ENCODE measurements around the gene CD96. TPM values are rescaled to one million over a fixed set of nuclear protein-coding genes. Genes with fewer than 3 reads are reported as not detected.

The CD96 gene
- total RNA-seq, 1 donor from 2014 or later: 0.27 TPM

DNA sequence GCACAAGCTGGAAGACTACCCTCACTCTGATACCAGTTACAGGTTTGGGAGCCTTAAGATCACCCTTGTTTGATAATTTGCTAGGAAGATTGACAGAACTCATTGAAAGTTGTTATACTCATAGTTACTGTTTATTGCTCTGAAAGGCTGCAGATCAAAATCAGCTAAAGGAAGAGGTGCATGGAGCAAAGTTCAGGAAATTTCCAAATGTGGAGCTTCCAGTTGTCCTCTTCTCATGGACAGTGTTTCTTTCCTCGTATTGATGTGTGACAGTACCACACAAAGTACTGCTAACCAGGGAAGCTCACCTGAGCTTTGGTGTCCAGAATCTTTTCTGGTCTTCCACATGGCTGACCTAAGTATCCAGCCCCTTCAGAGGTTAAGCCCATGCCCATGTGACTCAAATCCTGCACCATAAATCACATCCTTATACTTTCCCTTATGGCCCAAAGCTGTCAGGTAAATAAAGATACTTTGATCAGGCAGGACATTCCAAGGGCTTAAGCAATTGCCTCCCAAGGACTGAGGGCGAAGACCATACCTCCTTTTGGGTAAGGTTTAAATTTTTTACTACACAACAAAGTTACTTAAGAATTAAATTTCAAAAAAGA is 146.3 kb downstream of the CD96 start:
- H3K36me3 Mint-ChIP-seq: no peaks in the 10 kb centered on the region

GRCh38 chr3:111690242-111690641 is 148.2 kb downstream of the CD96 start:
- TF ChIP-seq CTCF (IDR thresholded peaks at IDR 0.05; ENCODE audit: unreplicated experiment): no peak
- H3K27me3 Mint-ChIP-seq (ENCODE audit: low read depth): no peaks in the 10 kb centered on the region
- no peaks in the 10 kb centered on the region for H3K9me3 Mint-ChIP-seq
- H3K36me3 Mint-ChIP-seq: no peaks in the 10 kb centered on the region
- no peak for DNase-seq (ENCODE audit: low spot score in 2 of 2, unreplicated experiment in 2 of 2)
- peaks cover 27% of the 10 kb centered on the region for H3K4me1 Mint-ChIP-seq
- no peak overlapping the region for H3K4me3 Mint-ChIP-seq
- H3K27ac Mint-ChIP-seq: no peak overlapping the region

More for the DNA sequence above, 146.3 kb downstream of the CD96 start:
- DNase-seq (ENCODE audit: low spot score in 2 of 2, unreplicated experiment in 2 of 2): no peak
- no peak for TF ChIP-seq CTCF (IDR thresholded peaks at IDR 0.05; ENCODE audit: unreplicated experiment)
- no peak overlapping the region for H3K4me3 Mint-ChIP-seq
- peaks cover 19% of the 10 kb centered on the region for H3K4me1 Mint-ChIP-seq
- no peaks in the 10 kb centered on the region for H3K27me3 Mint-ChIP-seq (ENCODE audit: low read depth)
- no peaks in the 10 kb centered on the region for H3K9me3 Mint-ChIP-seq
- no peak overlapping the region for H3K27ac Mint-ChIP-seq

DNA sequence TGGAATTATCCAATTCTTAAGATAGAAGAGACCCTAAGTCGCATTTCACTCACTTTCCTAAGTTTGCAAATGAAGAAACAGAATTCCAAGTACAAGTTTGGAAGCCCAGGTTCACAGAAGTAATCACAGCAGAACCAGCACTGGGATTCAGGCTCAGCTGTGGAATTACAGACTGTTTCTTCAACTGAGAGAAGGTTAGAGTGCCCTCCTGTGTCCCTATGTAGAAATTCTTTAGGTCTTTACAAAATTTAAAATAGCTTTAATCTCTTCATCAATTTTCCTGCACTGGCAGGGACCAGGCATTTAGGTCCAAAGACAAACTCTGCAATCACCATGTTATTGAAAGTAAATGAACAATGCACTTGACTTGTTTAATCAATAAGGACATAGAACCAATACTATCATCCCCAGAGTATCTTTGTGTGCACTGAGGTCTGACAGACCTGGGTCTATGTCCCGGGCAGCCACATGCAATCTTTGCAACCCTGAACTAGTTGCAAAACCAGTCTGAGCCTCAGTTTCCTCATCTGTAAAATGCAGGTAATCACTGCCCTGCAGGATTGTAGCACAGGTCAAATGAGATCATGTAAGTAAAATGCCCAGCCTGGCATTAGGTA is 149.4 kb downstream of the CD96 start:
- H3K4me3 Mint-ChIP-seq: no peak overlapping the region
- H3K4me1 Mint-ChIP-seq: peaks cover 27% of the 10 kb centered on the region
- no peak overlapping the region for H3K27ac Mint-ChIP-seq
- DNase-seq (ENCODE audit: low spot score in 2 of 2, unreplicated experiment in 2 of 2): no peak
- no peaks in the 10 kb centered on the region for H3K36me3 Mint-ChIP-seq
- TF ChIP-seq CTCF (IDR thresholded peaks at IDR 0.05; ENCODE audit: unreplicated experiment): no peak
- H3K27me3 Mint-ChIP-seq (ENCODE audit: low read depth): no peaks in the 10 kb centered on the region
- no peaks in the 10 kb centered on the region for H3K9me3 Mint-ChIP-seq

GRCh38 chr3:111692593-111693552 is 150.9 kb downstream of the CD96 start:
- H3K27me3 Mint-ChIP-seq (ENCODE audit: low read depth): no peaks in the 10 kb centered on the region
- no peak for TF ChIP-seq CTCF (IDR thresholded peaks at IDR 0.05; ENCODE audit: unreplicated experiment)
- H3K4me3 Mint-ChIP-seq: no peak overlapping the region
- no peak overlapping the region for H3K27ac Mint-ChIP-seq
- peaks cover 27% of the 10 kb centered on the region for H3K4me1 Mint-ChIP-seq
- no peak for DNase-seq (ENCODE audit: low spot score in 2 of 2, unreplicated experiment in 2 of 2)
- H3K9me3 Mint-ChIP-seq: no peaks in the 10 kb centered on the region
- no peaks in the 10 kb centered on the region for H3K36me3 Mint-ChIP-seq

GRCh38 chr3:111694471-111694870 is 152.5 kb downstream of the CD96 start:
- Mint-ChIP-seq H3K27ac (no peak overlapping the region), H3K27me3 (ENCODE audit: low read depth) (no peaks in the 10 kb centered on the region), H3K4me1 (peaks cover 27% of the 10 kb centered on the region), H3K9me3 (no peaks in the 10 kb centered on the region), H3K4me3 (no peak overlapping the region), H3K36me3 (no peaks in the 10 kb centered on the region)
- no peak for TF ChIP-seq CTCF (IDR thresholded peaks at IDR 0.05; ENCODE audit: unreplicated experiment)
- no peak for DNase-seq (ENCODE audit: low spot score in 2 of 2, unreplicated experiment in 2 of 2)
